BLaER1 (cell line): Measurements from ENCODE around the gene MIGA2.
A peak's percentile ranks its signal among the peaks of the same experiment; 100 is the strongest.

ENCODE experiments used
- H3K27ac ChIP-seq: shearing (Covaris generic); formaldehyde crosslinking; 2 replicates; pipeline ENCODE4 v1.8.1; 2022
- H3K27me3 ChIP-seq: shearing (Covaris generic); formaldehyde crosslinking; 2 replicates; pipeline ENCODE4 v1.8.1; 2022
- H3K36me3 ChIP-seq: shearing (Covaris generic); formaldehyde crosslinking; 2 replicates; pipeline ENCODE4 v1.8.1; 2022
- H3K4me1 ChIP-seq: shearing (Covaris generic); formaldehyde crosslinking; 2 replicates; pipeline ENCODE4 v1.8.1; 2022
- H3K4me2 ChIP-seq: shearing (Covaris generic); formaldehyde crosslinking; 2 replicates; pipeline ENCODE4 v1.8.1; 2022
- H3K4me3 ChIP-seq: shearing (Covaris generic); formaldehyde crosslinking; 2 replicates; pipeline ENCODE4 v1.8.1; 2022
- H3K9ac ChIP-seq: shearing (Covaris generic); formaldehyde crosslinking; 2 replicates; pipeline ENCODE4 v1.8.1; 2022
- H3K9me3 ChIP-seq: shearing (Covaris generic); formaldehyde crosslinking; 2 replicates; pipeline ENCODE4 v1.8.1; 2022
- H4K20me1 ChIP-seq: shearing (Covaris generic); formaldehyde crosslinking; 2 replicates; pipeline ENCODE4 v1.8.1; 2022
- Cebpa-rat ChIP-seq: shearing (Covaris generic); IDR thresholded peaks from 2 replicates; pipeline ENCODE4 v1.8.1; 2022

Gene MIGA2

GRCh38 chr9:129078691-129079503 is 42.5 kb downstream of the MIGA2 start:
- H3K4me2 ChIP-seq = peak overlapping the region; percentile 30
- no peak overlapping the region for H3K27ac ChIP-seq
- H3K9ac ChIP-seq = 0 out of 2 replicates have a peak overlapping the region, but pooled peaks have one; percentile 26
- no peak overlapping the region for H3K4me3 ChIP-seq
- H3K36me3 ChIP-seq = peaks cover 16% of the 10 kb centered on the region; the same call in 1 of the 2 replicates
- peaks cover 25% of the 10 kb centered on the region for H4K20me1 ChIP-seq
- H3K4me1 ChIP-seq = peaks cover 41% of the 10 kb centered on the region
- no peaks in the 10 kb centered on the region for H3K27me3 ChIP-seq
- H3K9me3 ChIP-seq = no peaks in the 10 kb centered on the region
- TF ChIP-seq Cebpa-rat = no peak

GRCh38 chr9:129079829-129080228 is 43.4 kb downstream of the MIGA2 start:
- Histone ChIP-seq H3K4me1 (peaks cover 41% of the 10 kb centered on the region), H4K20me1 (peaks cover 29% of the 10 kb centered on the region), H3K4me2 (peak overlapping the region; percentile 89), H3K9me3 (no peaks in the 10 kb centered on the region), H3K27ac (no peak overlapping the region), H3K9ac (no peak overlapping the region), H3K36me3 (peaks cover 24% of the 10 kb centered on the region), H3K27me3 (no peaks in the 10 kb centered on the region), H3K4me3 (peak overlapping the region; percentile 78)
- TF ChIP-seq Cebpa-rat = no peak

- H3K9ac ChIP-seq = peak overlapping the region; percentile 30; the same call in 1 of the 2 replicates
- H3K27me3 ChIP-seq = no peaks in the 10 kb centered on the region
- TF ChIP-seq Cebpa-rat = no peak
- H3K9me3 ChIP-seq = no peaks in the 10 kb centered on the region
- peak overlapping the region; percentile 78 for H3K4me3 ChIP-seq
- H3K4me2 ChIP-seq = peak overlapping the region; percentile 89
- peaks cover 29% of the 10 kb centered on the region for H4K20me1 ChIP-seq
- H3K36me3 ChIP-seq = peaks cover 28% of the 10 kb centered on the region
- H3K4me1 ChIP-seq = peaks cover 41% of the 10 kb centered on the region
- no peak overlapping the region for H3K27ac ChIP-seq
These were observed 43.8 kb downstream of the MIGA2 start for GRCh38 chr9:129080298-129080600.

- peak within 1 kb of the TSS; percentile 88 for H3K9ac ChIP-seq
- H4K20me1 ChIP-seq = peaks cover 29% of the 10 kb centered on the region
- H3K27ac ChIP-seq = peak within 1 kb of the TSS; percentile 72
- H3K4me2 ChIP-seq = peak within 1 kb of the TSS; percentile 98
- peaks cover 41% of the 10 kb centered on the region for H3K4me1 ChIP-seq
- peaks cover 34% of the 10 kb centered on the region for H3K36me3 ChIP-seq
- no peaks in the 10 kb centered on the region for H3K27me3 ChIP-seq
- H3K9me3 ChIP-seq = no peaks in the 10 kb centered on the region
- TF ChIP-seq Cebpa-rat = no peak
- peak within 1 kb of the TSS; percentile 78 for H3K4me3 ChIP-seq
These were observed 44.4 kb downstream of the MIGA2 start, which contains the start of gene DOLPP1 for GRCh38 chr9:129080601-129081387. DOLPP1 (plus strand) TSS chr9:129081111; CDS start chr9:129081132, 21 bp downstream.

GRCh38 chr9:129081388-129081904 is 45.0 kb downstream of the MIGA2 start:
- H3K4me1 ChIP-seq = peaks cover 41% of the 10 kb centered on the region
- H3K27me3 ChIP-seq = no peaks in the 10 kb centered on the region
- H3K36me3 ChIP-seq = peaks cover 36% of the 10 kb centered on the region
- peak overlapping the region; percentile 72 for H3K27ac ChIP-seq
- peaks cover 29% of the 10 kb centered on the region for H4K20me1 ChIP-seq
- H3K9me3 ChIP-seq = no peaks in the 10 kb centered on the region
- peak overlapping the region; percentile 78 for H3K4me3 ChIP-seq
- H3K9ac ChIP-seq = peak overlapping the region; percentile 88
- TF ChIP-seq Cebpa-rat = no peak
- peak overlapping the region; percentile 98 for H3K4me2 ChIP-seq

GRCh38 chr9:129084087-129084486 is 47.7 kb downstream of the MIGA2 start:
- TF ChIP-seq Cebpa-rat = no peak
- Histone ChIP-seq H3K9ac (0 out of 2 replicates have a peak overlapping the region, but pooled peaks have one; percentile 88), H3K27me3 (no peaks in the 10 kb centered on the region), H3K4me3 (no peak overlapping the region), H3K36me3 (peaks cover 58% of the 10 kb centered on the region), H3K4me1 (peaks cover 30% of the 10 kb centered on the region), H3K9me3 (no peaks in the 10 kb centered on the region), H3K4me2 (no peak overlapping the region), H3K27ac (no peak overlapping the region), H4K20me1 (peaks cover 29% of the 10 kb centered on the region)

GRCh38 chr9:129089246-129089645 is 52.8 kb downstream of the MIGA2 start:
- H3K27me3 ChIP-seq = no peaks in the 10 kb centered on the region
- H3K4me3 ChIP-seq = no peak overlapping the region
- no peak for TF ChIP-seq Cebpa-rat
- H3K9ac ChIP-seq = no peak overlapping the region
- no peak overlapping the region for H3K4me2 ChIP-seq
- peaks cover under 1% of the 10 kb centered on the region; the same call in 1 of the 2 replicates for H4K20me1 ChIP-seq
- H3K9me3 ChIP-seq = no peaks in the 10 kb centered on the region
- no peak overlapping the region for H3K27ac ChIP-seq
- peaks cover 15% of the 10 kb centered on the region for H3K4me1 ChIP-seq
- H3K36me3 ChIP-seq = peaks cover 67% of the 10 kb centered on the region

- H3K27ac ChIP-seq = peak overlapping the region; percentile 62
- H4K20me1 ChIP-seq = no peaks in the 10 kb centered on the region
- H3K4me2 ChIP-seq = peak overlapping the region; percentile 75
These were observed 57.4 kb downstream of the MIGA2 start for GRCh38 chr9:129093602-129094386.

More at GRCh38 chr9:129093602-129094386, 57.4 kb downstream of the MIGA2 start:
- H3K4me3 ChIP-seq = no peak overlapping the region
- H3K4me1 ChIP-seq = peaks cover 23% of the 10 kb centered on the region
- no peaks in the 10 kb centered on the region for H3K27me3 ChIP-seq
- TF ChIP-seq Cebpa-rat = no peak
- H3K9me3 ChIP-seq = no peaks in the 10 kb centered on the region
- peak overlapping the region; percentile 54 for H3K9ac ChIP-seq
- H3K36me3 ChIP-seq = peaks cover 52% of the 10 kb centered on the region
